ACC112 (cell line): Measurements from ENCODE around the gene PHF23.

Experiments
- H2AFZ ChIP-seq: fragments of 200-600 bp; sonication (generic); one replicate; pipeline ENCODE4 v1.6.0; 2017; ENCODE audit warnings: antibody characterized with exemption, low read length; ENCODE audit not compliant: unreplicated experiment
- H3K27ac ChIP-seq: fragments of 200-600 bp; sonication (generic); 2 replicates; pipeline ENCODE4 v1.5.1; 2014; ENCODE audit warnings: low read depth, mild to moderate bottlenecking, antibody characterized with exemption, low read length, moderate library complexity
- H3K27me3 ChIP-seq: fragments of 200-600 bp; sonication (generic); 2 replicates; pipeline ENCODE4 v1.6.1; 2014; ENCODE audit warnings: mild to moderate bottlenecking, antibody characterized with exemption, low read length, moderate library complexity, mixed read lengths; ENCODE audit not compliant: insufficient read depth
- H3K36me3 ChIP-seq: fragments of 200-600 bp; sonication (generic); 2 replicates; pipeline ENCODE4 v1.6.1; 2016; ENCODE audit warnings: mild to moderate bottlenecking, antibody characterized with exemption, low read length, moderate library complexity, mixed read lengths; ENCODE audit not compliant: insufficient read depth
- H3K4me1 ChIP-seq: fragments of 200-600 bp; sonication (generic); one replicate; pipeline ENCODE4 v1.6.1; 2016; ENCODE audit warnings: low read length, mixed read lengths; ENCODE audit not compliant: insufficient read depth, unreplicated experiment, control insufficient read depth
- H3K4me3 ChIP-seq: fragments of 200-600 bp; sonication (generic); 2 replicates; pipeline ENCODE4 v1.5.1; 2014; ENCODE audit warnings: mild to moderate bottlenecking, low read depth, low read length
- H3K79me2 ChIP-seq: fragments of 200-600 bp; sonication (generic); one replicate; pipeline ENCODE4 v1.6.0; 2016; ENCODE audit warnings: low read length; ENCODE audit not compliant: control insufficient read depth, unreplicated experiment, insufficient read depth

PHF23 gene

DNA sequence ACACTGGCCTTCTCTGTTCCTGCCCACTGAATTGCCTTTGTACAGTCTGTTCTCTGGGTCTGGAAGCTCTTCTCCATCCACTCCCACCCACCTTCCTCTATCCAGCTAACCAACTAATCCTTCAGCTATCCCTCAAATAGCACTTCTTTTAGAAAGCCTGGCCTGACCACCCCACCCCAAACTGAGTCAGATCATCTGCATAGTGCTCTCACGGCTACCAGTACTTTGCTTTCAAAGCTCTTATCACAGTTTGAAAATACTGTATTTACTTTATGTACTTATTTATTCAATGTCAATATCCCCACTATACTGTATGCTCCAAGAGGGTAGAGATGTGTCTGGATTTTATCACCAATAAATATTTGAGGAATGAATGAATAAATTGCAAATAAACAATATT, 27.5 kb upstream of the PHF23 start:
- H3K79me2 ChIP-seq, result no peaks in the 10 kb centered on the region
- peaks cover 17% of the 10 kb centered on the region for H3K4me1 ChIP-seq
- no peak overlapping the region for H3K4me3 ChIP-seq
- H2AFZ ChIP-seq, result no peak overlapping the region
- H3K27me3 ChIP-seq, result peaks cover 9% of the 10 kb centered on the region
- no peaks in the 10 kb centered on the region for H3K36me3 ChIP-seq
- H3K27ac ChIP-seq, result peak overlapping the region; percentile 46

DNA sequence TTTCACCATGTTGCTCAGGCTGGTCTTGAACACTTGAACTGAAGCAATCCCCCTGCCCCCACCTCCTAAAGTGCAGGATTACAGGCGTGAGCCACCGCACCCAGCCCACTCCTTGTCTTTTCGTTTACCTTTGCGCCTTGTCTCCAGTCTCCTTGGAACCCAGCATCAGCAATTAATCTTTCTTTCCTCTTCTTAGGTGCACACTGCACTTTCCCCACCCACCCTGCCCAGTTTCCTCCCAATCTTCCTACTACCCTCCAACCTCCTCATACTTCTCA, 24.5 kb upstream of the PHF23 start:
- Histone ChIP-seq H3K79me2 (no peaks in the 10 kb centered on the region), H3K4me1 (peaks cover 26% of the 10 kb centered on the region), H3K27ac (peak overlapping the region; percentile 74), H3K27me3 (peaks cover 16% of the 10 kb centered on the region), H2AFZ (no peak overlapping the region), H3K36me3 (peaks cover 8% of the 10 kb centered on the region), H3K4me3 (no peak overlapping the region)

DNA sequence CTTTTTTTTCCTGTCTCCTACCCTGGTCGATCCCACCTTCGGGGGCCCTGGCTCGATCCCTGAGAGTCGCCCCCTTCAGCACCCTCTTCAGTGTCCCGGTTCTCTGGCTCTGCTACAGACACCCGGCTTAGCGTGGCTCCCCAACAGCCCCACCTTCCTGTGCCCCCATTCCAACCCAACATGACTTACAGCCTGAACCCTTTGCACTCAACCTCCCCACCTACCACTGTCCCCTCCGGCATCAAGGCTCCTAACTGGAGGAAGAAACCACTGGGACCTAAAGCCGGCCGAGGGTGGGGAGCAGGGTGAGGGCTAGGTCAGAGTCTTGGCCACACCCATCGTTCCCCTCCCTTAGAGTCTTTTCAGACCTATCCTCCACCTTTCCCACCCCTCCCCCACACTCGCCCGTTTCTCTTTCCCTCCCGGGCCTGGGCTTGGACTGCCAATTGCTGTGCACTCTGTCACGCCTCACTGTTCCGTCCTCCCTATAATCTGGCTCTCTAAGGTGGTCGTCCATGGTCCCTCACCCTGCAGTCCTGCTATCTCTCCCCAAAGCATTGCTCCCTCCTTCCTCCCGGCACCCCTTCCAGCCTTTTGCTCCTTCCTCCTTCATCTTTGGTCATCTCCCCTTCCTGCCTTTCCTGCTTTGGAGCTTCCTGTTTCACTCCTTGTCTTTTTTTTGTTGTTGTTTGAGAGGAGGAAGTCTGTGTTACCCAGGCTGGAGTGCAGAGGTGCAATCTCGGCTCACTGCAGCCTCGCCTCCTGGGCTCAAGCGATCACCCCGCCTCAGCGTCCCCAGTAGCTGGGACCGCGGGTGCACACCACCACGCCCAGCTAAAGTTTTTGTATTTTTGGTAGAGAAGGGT, 23.9 kb upstream of the PHF23 start:
- Histone ChIP-seq H2AFZ (peak overlapping the region; percentile 48), H3K4me3 (peak overlapping the region; percentile 51; the same call in 1 of the 2 replicates), H3K79me2 (no peaks in the 10 kb centered on the region), H3K27me3 (peaks cover 16% of the 10 kb centered on the region), H3K27ac (no peak overlapping the region), H3K4me1 (peaks cover 29% of the 10 kb centered on the region), H3K36me3 (peaks cover 12% of the 10 kb centered on the region)

DNA sequence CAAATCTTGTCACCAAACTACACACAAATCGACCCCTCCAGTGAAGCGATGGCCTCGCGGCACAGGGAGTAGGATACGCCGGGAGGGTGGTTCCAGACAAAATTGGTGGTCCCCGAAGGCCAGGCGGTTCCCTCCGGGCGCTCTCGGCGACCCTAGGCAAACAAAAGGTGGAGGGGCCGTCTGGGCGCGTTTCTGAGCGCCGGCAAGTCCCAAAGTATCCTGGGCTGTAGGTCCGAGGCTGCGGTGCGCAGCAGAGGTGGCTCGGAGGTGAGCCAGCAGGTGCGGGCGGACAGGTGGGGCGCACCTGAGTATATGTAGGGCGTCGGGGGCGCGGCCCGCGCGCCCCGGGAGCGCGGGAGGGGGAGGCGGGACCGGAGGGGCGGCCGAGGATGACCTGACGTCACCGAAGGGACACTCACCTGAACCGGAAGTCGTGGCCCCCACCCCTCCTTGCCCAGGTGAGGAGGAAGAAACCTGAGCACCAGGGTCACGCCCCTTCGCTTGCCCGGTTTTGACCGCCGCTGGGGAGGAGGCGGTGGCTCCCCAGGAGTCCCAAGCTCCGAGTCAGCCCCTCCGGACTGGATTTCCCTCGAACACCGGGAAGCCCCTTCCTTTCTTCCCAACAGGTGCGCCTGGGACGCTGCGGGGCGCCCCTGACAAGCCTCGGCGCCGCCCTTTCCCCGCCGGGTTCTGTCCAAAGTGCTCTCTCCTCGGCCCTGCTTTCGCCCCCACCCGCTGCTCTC, 23.1 kb upstream of the PHF23 start, which contains the start of gene CLDN7:
Gene CLDN7, minus strand, starts transcription at position 287 of the 743 bp plus-strand sequence. CDS start 435 bp downstream, outside the sequence.
- Histone ChIP-seq H3K27me3 (peaks cover 16% of the 10 kb centered on the region), H3K79me2 (no peaks in the 10 kb centered on the region), H3K4me3 (peak within 1 kb of the TSS; percentile 59), H3K27ac (no peak within 1 kb of the TSS), H2AFZ (peak within 1 kb of the TSS; percentile 56), H3K4me1 (peaks cover 29% of the 10 kb centered on the region), H3K36me3 (peaks cover 12% of the 10 kb centered on the region)

DNA sequence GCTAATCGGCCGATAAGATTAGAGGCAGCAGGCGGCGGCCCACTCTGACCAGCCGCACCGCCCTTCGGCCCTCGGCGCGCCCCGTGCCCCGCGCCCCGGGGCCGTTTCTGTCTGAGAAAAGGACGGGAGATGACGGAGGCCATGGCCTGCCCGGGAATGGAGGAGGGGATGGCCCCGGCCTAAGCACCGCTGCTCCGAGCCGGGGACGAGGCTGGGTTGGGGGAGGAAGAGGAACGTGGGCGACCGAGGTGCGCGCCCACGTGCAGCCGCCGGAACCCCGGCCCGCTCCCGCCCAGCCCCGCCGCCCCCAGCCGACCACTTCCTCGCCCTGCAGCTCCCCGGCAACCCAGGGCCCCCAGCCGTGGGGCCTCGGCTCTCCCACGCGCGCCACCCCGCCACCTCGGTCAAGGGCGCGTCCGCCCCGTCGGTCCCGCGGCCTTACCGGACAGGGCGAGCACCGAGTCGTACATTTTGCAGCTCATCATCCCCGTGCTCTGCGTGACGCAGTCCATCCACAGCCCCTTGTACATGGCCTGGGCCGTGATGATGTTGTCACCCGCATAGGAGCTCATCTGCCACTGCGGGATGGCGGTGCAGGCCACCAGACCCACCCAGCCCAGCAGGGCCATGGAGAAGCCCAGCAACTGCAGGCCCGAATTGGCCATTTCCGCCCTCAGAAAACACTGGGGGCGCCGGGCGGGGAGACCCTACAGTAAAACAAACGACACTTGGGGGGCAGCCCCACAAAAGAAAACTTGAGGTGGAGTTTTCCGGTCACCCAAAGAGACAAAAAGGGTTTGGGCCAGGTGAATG, 22.3 kb upstream of the PHF23 start:
- no peaks in the 10 kb centered on the region for H3K79me2 ChIP-seq
- H3K27me3 ChIP-seq, result peaks cover 16% of the 10 kb centered on the region
- peak overlapping the region; percentile 59 for H3K4me3 ChIP-seq
- no peak overlapping the region for H3K27ac ChIP-seq
- peaks cover 29% of the 10 kb centered on the region for H3K4me1 ChIP-seq
- peaks cover 12% of the 10 kb centered on the region for H3K36me3 ChIP-seq
- peak overlapping the region; percentile 56 for H2AFZ ChIP-seq

DNA sequence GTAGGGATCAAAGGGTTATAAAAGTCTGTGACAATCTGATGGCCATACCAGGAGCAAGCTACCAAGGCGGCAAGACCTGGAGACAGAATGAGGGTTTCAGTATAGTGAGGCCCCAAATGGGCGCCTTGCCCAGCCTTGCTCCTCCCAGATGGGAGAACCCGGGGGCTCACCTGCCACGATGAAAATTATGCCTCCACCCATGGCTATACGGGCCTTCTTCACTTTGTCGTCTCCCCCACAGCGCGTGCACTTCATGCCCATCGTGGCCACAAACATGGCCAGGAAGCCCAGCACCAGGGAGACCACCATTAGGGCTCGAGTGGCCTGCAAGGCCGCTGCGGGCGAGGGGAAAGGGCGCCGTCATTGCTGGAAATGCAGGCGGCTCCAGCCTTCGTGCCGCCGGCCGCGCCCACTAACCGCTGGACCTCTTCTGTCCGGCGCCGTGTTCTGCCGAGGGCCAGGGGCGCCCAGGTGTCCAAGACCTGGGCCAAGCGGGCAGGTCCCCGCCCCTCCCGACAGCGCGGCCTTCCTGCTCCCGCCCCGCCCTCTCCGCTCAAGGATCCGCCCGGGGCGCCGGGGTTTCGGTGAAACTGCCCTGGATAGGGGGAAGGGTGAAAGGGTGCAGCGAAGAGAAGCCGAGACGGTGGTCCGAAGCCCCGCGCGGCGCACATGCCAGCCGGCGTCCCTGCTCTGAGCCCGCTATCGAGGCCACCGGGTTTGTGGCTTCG, 21.6 kb upstream of the PHF23 start:
- Histone ChIP-seq H3K79me2 (no peaks in the 10 kb centered on the region), H3K4me1 (peaks cover 25% of the 10 kb centered on the region), H3K36me3 (peaks cover 12% of the 10 kb centered on the region), H3K27me3 (peaks cover 16% of the 10 kb centered on the region), H3K4me3 (peak overlapping the region; percentile 59), H2AFZ (peak overlapping the region; percentile 56), H3K27ac (no peak overlapping the region)

DNA sequence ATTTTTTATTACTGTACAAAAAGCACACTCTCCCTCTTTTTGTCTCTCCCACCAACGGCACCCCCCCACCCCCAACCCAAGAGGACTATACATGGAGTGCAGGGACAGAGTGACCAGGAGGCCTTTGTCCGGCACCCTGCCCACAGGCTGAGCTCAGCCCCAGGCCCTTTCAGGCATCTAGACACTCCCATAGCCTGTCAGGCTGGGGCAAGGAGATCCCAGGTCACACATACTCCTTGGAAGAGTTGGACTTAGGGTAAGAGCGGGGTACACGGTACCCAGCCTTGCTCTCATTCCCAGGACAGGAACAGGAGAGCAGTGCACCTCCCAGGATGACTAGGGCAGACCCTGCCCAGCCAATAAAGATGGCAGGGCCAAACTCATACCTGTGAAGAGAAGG, 20.9 kb upstream of the PHF23 start:
- Histone ChIP-seq H3K4me3 (no peak overlapping the region), H3K4me1 (peaks cover 24% of the 10 kb centered on the region), H3K36me3 (peaks cover 14% of the 10 kb centered on the region), H3K27ac (no peak overlapping the region), H3K27me3 (peaks cover 16% of the 10 kb centered on the region), H3K79me2 (no peaks in the 10 kb centered on the region), H2AFZ (no peak overlapping the region)

DNA sequence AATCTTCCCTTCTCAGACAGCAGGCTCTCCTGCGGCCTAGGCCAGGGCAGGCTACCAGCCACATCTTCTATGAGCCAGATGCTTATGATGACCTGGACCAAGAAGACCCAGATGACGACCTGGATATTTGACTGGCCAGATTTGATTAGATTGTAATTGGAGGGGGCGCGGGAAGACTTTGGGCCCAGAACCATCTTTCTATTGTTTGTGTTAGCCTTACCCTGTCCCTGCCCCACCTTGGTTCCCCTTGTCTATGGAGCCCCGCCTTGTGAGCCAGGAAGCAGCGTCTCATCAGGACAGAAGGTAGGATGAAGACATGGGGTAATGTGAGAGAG, 20.3 kb upstream of the PHF23 start:
- no peak overlapping the region for H2AFZ ChIP-seq
- no peaks in the 10 kb centered on the region for H3K79me2 ChIP-seq
- peaks cover 16% of the 10 kb centered on the region for H3K27me3 ChIP-seq
- peaks cover 16% of the 10 kb centered on the region for H3K36me3 ChIP-seq
- H3K27ac ChIP-seq, result peak overlapping the region; percentile 52
- H3K4me1 ChIP-seq, result peaks cover 24% of the 10 kb centered on the region
- peak overlapping the region; percentile 25; the same call in 1 of the 2 replicates for H3K4me3 ChIP-seq

DNA sequence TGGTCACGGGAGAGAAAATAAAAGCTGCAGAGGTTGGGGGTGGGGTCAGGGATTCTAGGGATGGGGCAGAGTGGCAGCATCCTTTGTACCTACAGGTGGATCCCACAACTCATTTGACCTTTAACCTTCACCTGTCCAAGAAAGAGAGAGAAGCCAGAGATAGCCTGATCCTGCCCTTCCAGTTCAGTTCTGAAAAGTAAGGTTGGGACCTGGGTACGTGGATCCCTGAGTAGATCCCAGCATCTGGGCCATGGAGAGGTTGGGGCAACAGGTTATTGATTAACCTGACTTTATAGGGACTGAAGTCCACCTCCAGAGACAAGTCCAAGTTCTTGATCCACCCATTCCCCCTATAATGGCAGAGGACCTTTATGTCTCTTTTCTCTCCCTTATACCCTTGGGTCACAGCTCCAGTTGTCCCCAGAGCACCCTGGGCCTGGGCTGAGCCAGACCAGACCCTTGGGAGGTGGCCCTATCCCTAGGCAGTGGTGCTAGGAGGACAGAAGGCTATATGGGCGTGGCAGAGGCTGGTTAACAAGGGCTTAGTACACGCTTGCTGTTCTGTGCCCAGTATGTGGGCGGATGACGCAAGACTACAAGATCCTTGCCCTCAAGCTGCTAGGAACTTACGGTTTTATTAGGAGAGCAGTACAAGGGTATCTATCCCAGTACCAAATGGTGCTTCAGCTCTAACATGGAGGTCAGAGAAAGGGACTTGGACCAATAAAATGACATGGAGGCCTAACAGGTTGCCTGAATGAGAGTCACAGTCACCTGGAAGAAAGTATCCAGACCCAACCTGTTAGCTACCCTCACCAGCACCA, 19.7 kb upstream of the PHF23 start:
- H3K79me2 ChIP-seq, result peaks cover 5% of the 10 kb centered on the region
- H3K36me3 ChIP-seq, result peaks cover 21% of the 10 kb centered on the region
- H3K27ac ChIP-seq, result peak overlapping the region; percentile 52
- no peak overlapping the region for H2AFZ ChIP-seq
- peak overlapping the region; percentile 25; the same call in 1 of the 2 replicates for H3K4me3 ChIP-seq
- H3K4me1 ChIP-seq, result peaks cover 19% of the 10 kb centered on the region
- H3K27me3 ChIP-seq, result peaks cover 16% of the 10 kb centered on the region
